ENCODE results near the gene E2F2. TPM values are rescaled to one million over a fixed set of nuclear protein-coding genes. Genes with fewer than 3 reads are reported as not detected.

Gene E2F2
- total RNA-seq, 1 experiment from 2014 or later: 5.1 TPM

DNA sequence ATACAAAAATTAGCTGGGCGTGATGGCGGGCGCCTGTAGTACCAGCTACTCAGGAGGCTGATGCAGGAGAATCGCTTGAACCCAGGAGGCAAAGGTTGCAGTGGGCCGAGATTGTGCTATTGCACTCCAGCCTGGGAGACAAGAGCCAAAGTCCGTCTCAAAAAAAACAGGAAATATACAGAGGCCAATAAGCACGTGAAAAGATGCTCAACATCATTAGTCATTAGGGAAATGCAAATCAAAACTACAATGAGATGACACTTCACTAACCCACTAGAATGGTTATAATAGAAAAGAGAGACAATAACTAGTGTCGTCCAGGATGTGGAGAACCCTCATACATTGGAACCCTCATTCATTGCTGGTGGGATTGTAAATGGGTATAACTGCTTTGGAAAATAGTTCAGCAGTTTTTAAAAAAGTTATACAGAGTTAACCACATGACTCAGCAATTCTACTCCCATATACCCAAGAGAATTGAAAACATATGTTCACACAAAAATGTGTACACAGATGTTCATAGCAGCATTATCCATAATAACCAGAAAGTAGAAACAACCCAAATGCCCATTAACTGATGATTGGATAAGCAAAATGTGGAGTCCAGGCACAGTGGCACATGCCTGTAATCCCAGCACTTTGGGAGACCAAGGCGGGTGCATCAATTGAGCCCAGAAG lies 6.4 kb upstream of the E2F2 start:
- Histone ChIP-seq H2AFZ (ENCODE audit: low read length) (no peak overlapping the region), H3K9ac (ENCODE audit: extremely low read depth, insufficient read length, low read length) (no peak overlapping the region), H3K4me1 (ENCODE audit: insufficient read depth, low read length) (no peaks in the 10 kb centered on the region), H4K5ac (ENCODE audit: insufficient read length, low read depth, low read length) (no peak overlapping the region), H4K8ac (replicated peaks; ENCODE audit: insufficient read length, low read depth, low read length) (no peak overlapping the region), H3K79me2 (ENCODE audit: insufficient read depth, low read length) (no peaks in the 10 kb centered on the region), H3K4me2 (ENCODE audit: insufficient read depth, insufficient read length, low read length) (no peak overlapping the region), H3K9me3 (ENCODE audit: control insufficient read depth, low read depth, low read length) (no peaks in the 10 kb centered on the region), H4K20me1 (ENCODE audit: control insufficient read depth, insufficient read depth, insufficient read length) (no peaks in the 10 kb centered on the region), H3K14ac (ENCODE audit: insufficient read depth, low read length) (no peak overlapping the region), H2BK120ac (ENCODE audit: low read depth, low read length, poor library complexity, severe bottlenecking) (no peak overlapping the region), H3K4ac (ENCODE audit: low read depth, low read length) (no peak overlapping the region), H3K18ac (ENCODE audit: insufficient read length, low read depth, low read length) (no peak overlapping the region), H2BK12ac (ENCODE audit: insufficient read length, low read depth, low read length) (no peak overlapping the region), H3K56ac (ENCODE audit: insufficient read length, low read depth, low read length) (no peak overlapping the region), H2BK20ac (ENCODE audit: low read depth, low read length, poor library complexity, severe bottlenecking) (no peak overlapping the region), H4K91ac (ENCODE audit: insufficient read length, low read depth, low read length) (no peak overlapping the region), H2BK15ac (ENCODE audit: low read depth, low read length) (no peak overlapping the region), H3K27ac (ENCODE audit: insufficient read length, low read depth, low read length) (no peak overlapping the region), H3K23me2 (ENCODE audit: insufficient read length, low read depth, low read length, poor library complexity, severe bottlenecking) (no peaks in the 10 kb centered on the region), H2BK5ac (ENCODE audit: insufficient read length, low read length) (no peak overlapping the region), H3T11ph (ENCODE audit: low read length) (no peak overlapping the region), H3K27me3 (ENCODE audit: insufficient read depth, low read length) (no peaks in the 10 kb centered on the region), H3K79me1 (ENCODE audit: insufficient read depth, low read depth, low read length, poor library complexity, severe bottlenecking) (no peaks in the 10 kb centered on the region), H3K23ac (ENCODE audit: insufficient read length, low read depth, low read length) (no peak overlapping the region), H2AK5ac (ENCODE audit: insufficient read length, low read length) (no peak overlapping the region)
- Mint-ChIP-seq H3K4me1 (peaks cover 2 to 6% of the 10 kb centered on the region in 2 experiments; a peak in 3 of 4 replicates), H3K27me3 (ENCODE audit: low read depth) (peaks cover 31% of the 10 kb centered on the region), H3K36me3 (ENCODE audit: insufficient read depth in 1 of 3, low read depth in 3 of 3) (no peaks in the 10 kb centered on the region), H3K4me3 (no peak overlapping the region), H3K9me3 (no peaks in the 10 kb centered on the region), H3K27ac (no peak overlapping the region)
- no CpG with 5 or more reads among the region's 9 CpGs for WGBS (ENCODE audit: extremely low coverage, insufficient read length, low lambda C conversion rate)
- TF ChIP-seq, protein P1, sequence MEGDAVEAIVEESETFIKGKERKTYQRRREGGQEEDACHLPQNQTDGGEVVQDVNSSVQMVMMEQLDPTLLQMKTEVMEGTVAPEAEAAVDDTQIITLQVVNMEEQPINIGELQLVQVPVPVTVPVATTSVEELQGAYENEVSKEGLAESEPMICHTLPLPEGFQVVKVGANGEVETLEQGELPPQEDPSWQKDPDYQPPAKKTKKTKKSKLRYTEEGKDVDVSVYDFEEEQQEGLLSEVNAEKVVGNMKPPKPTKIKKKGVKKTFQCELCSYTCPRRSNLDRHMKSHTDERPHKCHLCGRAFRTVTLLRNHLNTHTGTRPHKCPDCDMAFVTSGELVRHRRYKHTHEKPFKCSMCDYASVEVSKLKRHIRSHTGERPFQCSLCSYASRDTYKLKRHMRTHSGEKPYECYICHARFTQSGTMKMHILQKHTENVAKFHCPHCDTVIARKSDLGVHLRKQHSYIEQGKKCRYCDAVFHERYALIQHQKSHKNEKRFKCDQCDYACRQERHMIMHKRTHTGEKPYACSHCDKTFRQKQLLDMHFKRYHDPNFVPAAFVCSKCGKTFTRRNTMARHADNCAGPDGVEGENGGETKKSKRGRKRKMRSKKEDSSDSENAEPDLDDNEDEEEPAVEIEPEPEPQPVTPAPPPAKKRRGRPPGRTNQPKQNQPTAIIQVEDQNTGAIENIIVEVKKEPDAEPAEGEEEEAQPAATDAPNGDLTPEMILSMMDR (conservative IDR thresholded peaks at IDR 0.05): no peak
- no peak for DNase-seq
